ENCODE measurements around the gene UGT2A2. TPM values are rescaled to one million over a fixed set of nuclear protein-coding genes. Genes with fewer than 3 reads are reported as not detected.

Gene UGT2A2
- total RNA-seq, 1 donor from 2014 or later = not detected

DNA sequence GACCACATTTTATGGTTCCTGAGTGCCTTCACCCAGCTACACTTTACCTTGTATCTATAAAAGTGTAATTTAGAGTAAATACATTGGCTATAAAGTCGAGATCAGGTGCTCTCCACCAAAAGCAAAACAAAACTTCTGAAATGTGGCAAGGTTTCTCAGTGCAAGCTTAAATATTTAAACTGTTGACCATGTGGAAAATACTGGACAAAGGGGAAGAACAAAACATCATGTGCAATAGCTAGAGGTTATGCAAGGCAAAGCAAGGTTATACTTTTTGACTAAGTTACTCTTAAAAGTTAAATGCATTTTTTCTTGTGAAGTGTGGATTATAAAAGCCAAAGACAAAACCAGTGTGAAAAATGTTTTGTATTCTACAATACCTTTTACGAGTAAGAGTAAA, 55.9 kb downstream of the UGT2A2 start:
- DNase-seq (ENCODE audit: low spot score) = no peak
- intact Hi-C loops (cut with DNase I) = no loop called here

DNA sequence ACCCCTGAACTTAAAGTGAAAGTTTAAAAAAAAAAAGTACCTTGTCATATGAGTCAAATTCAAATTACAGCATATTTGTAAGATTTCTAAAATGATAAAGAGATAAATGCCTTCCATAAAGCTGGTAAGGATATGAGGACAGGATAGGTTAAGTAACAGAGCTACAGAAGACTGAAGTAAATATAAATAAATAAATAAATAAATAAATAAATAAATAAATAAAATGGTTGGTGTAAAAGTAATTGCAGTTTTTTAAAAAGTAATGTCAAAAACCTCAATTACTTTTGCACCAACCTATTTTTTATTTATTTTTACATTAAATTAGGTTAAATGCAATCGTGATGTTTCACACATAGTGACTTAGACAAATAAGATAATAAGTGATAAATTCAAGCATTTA, 62.2 kb downstream of the UGT2A2 start:
- no peak for DNase-seq (ENCODE audit: low spot score)
- intact Hi-C loops (cut with DNase I) = no loop called here

DNA sequence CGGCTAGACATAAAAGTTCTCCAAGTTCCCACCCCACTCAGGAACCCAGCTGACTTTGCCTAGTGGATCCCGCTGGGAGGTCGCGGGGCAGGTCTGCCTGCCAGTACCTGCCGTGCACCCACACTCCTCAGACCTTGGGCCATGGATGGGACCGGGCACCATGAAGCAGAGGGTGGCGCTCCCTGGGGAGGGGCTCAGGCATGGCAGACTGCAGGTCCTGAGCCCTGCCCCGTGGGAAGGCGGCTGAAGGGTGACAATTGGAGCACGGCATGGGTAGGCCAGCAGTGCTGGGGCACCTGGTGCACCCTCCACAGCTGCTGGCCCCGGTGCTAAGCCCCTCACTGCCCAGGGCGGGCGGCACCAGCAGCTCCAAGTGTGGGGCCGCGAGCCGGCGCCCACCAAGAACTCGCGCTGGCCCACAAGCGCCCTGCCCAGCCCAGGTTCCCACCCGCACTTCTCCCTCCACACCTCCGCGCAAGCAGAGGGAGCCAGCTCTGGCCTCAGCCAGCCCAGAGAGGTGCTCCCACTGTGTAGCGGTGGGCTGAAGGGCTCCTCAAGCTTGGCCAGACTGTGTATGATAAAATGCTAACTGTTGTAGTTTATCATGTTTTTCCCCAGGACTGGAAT, 63.1 kb downstream of the UGT2A2 start:
- DNase-seq (ENCODE audit: low spot score) = no peak
- intact Hi-C loops (cut with DNase I) = no loop called here

DNA sequence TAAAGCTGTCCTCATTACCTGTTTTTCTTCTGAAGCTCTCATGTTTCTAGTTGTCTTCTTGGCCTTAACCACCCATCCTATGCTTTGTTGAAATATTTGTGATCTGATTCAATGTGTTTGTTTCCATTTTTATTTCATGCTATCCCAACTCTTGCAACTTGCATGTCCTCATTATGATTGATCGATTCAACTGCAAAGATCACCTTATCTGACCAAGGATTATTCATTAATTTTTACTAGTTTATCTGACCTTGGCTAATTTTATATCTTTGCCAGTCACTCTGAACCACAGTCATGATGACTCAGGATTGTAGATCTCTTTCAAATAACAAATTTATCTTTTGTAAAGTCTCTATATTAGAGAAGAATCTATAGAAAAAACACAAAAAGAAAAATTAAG, 70.7 kb downstream of the UGT2A2 start:
- DNase-seq (ENCODE audit: low spot score) = no peak

DNA sequence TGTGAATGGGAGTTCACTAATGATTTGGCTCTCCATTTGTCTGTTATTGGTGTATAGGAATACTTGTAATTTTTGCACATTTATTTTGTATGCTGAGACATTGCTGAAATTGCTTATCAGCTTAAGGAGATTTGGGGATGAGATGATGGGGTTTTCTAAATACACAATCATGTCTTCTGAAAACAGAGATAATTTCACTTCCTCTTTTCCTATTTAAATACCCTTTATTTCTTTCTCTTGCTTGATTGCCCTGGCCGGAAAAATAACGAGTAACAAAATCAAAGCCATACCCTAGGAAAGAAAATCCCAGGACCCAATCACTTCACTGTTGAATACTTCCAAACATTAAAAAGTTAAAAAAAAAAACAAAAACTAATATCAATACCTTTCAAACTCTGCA, 76.0 kb downstream of the UGT2A2 start:
- intact Hi-C loops (cut with DNase I) = no loop called here
- no peak for DNase-seq (ENCODE audit: low spot score)

More for the DNA sequence above, 70.7 kb downstream of the UGT2A2 start:
- intact Hi-C loops (cut with DNase I) = no loop called here

DNA sequence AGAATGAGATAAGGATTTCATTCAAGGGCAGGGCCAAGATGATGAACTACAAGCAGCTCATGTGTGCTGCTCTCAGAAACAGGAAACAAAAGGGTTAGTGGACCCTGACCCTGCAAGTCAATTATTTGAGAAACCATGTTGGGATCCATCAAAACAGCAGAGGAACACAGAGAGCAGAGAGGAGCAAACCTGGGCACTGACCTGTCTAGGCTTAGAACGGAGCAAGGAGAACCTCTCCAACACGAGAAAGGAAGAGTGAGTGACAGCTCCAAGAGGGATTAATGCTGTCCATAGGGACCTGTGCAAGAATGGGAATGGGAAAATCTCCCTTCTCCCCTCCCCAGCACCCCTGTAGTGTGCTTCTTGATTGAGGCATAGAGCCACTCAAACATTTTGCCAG, 89.8 kb downstream of the UGT2A2 start:
- intact Hi-C loops (cut with DNase I) = no loop called here
- DNase-seq (ENCODE audit: low spot score) = no peak

DNA sequence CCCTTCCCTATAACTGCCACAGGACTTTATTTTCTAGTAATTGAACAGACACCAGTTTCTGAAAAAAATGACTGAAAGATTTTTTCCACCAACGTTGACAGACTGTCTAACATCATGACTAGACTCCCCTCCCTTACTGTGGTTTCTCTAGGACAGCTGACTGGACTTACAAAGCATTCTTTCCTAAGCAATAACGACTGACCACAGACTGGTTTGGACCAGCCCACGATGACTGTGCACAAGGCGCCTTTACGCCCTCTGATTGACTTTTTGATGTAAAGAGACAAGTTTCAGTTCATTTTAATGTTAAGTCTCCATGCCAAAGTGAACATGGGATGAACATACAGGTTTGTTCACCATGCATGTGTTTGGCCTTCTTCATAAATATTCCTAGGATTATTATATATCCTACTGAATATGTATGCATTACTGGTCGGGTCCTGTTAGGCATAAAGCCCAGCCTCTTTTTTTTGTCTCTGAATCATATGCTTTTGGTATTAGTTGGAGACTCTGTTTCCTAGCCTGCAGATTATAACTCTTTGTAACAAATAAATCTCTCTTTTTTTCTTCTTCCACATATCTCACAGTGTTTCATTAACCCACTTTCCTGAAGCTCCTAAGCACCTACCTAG, 93.2 kb downstream of the UGT2A2 start:
- intact Hi-C loops (cut with DNase I) = no loop called here
- no peak for DNase-seq (ENCODE audit: low spot score)

Other genes with a start within 250 kb of the UGT2A2 start
- gene UGT2B4, start 143.7 kb downstream of the UGT2A2 start, total RNA-seq = not detected
- gene UGT2A1, start 13.6 kb upstream of the UGT2A2 start, total RNA-seq = not detected
- gene SULT1B1, start 121.0 kb upstream of the UGT2A2 start, total RNA-seq = 0.59 TPM
- not detected for gene SULT1E1, start 220.5 kb upstream of the UGT2A2 start, total RNA-seq